ENCODE measurements around the gene PCDHGA7.
"Not testable (repeated sequence)": the region's sequence is repeated elsewhere in the genome, so short reads cannot be mapped to it uniquely, and the experiment has no call there.

The PCDHGA7 gene

DNA sequence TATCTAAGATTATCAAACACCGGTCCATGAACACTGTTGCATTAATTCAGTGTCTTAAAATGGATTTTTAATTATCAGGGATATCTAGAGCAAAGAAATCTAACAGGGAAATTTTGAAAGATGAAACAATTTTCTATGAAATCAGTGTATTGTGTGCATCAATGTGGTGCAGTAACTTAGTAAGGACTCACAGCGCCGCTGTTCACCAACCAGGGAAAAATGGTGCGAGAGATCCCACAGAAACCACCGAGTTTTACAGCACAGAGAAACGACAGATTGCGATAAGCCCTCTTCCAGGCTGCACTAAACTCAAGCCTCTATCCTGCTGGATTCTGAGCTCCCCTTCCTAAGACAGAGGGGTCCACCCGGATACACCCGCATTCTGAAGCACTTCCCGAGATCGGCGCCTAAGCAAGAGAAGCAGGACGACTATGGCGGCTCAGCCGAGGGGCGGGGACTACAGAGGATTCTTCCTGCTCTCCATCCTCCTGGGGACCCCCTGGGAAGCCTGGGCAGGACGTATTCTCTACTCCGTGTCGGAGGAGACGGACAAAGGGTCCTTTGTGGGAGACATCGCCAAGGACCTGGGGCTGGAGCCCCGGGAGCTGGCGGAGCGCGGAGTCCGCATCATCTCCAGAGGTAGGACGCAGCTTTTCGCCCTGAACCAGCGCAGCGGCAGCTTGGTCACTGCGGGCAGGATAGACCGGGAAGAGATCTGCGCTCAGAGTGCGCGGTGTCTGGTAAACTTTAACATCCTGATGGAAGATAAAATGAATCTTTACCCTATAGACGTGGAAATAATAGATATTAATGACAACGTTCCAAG is at the start of gene PCDHGA7:
Gene PCDHGA7, plus strand, starts transcription at position 274 of the 826 bp plus-strand sequence. Its CDS starts 158 bp downstream, at position 432.
- DNase-seq: no peak

- no peak for DNase-seq
Measured at GRCh38 chr5:141338538-141339306, 43.8 kb upstream of the PCDHGA7 start, which contains the start of gene PCDHGA2. Gene PCDHGA2, plus strand, starts transcription at chr5:141338760.

GRCh38 chr5:141340781-141341354 is 41.7 kb upstream of the PCDHGA7 start:
- not testable (repeated sequence) for DNase-seq

GRCh38 chr5:141342773-141343172 is 39.8 kb upstream of the PCDHGA7 start:
- DNase-seq: no peak

- no peak for DNase-seq
Measured at GRCh38 chr5:141343242-141343952, 39.1 kb upstream of the PCDHGA7 start, which contains the start of gene PCDHGA3. Gene PCDHGA3, plus strand, starts transcription at chr5:141343829. Its CDS starts 205 bp downstream, at chr5:141344034.

- DNase-seq: no peak
Measured at GRCh38 chr5:141343953-141344463, 38.5 kb upstream of the PCDHGA7 start.

GRCh38 chr5:141345327-141345726 is 37.2 kb upstream of the PCDHGA7 start:
- no peak for DNase-seq

DNA sequence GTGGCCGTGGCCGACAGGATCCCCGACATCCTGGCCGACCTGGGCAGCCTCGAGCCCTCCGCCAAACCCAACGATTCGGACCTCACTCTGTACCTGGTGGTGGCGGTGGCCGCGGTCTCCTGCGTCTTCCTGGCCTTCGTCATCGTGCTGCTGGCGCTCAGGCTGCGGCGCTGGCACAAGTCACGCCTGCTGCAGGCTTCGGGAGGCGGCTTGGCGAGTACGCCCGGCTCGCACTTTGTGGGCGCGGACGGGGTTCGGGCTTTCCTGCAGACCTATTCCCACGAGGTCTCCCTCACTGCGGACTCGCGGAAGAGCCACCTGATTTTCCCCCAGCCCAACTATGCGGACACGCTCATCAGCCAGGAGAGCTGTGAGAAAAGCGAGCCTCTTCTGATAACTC is 36.5 kb upstream of the PCDHGA7 start:
- not testable (repeated sequence) for DNase-seq

DNA sequence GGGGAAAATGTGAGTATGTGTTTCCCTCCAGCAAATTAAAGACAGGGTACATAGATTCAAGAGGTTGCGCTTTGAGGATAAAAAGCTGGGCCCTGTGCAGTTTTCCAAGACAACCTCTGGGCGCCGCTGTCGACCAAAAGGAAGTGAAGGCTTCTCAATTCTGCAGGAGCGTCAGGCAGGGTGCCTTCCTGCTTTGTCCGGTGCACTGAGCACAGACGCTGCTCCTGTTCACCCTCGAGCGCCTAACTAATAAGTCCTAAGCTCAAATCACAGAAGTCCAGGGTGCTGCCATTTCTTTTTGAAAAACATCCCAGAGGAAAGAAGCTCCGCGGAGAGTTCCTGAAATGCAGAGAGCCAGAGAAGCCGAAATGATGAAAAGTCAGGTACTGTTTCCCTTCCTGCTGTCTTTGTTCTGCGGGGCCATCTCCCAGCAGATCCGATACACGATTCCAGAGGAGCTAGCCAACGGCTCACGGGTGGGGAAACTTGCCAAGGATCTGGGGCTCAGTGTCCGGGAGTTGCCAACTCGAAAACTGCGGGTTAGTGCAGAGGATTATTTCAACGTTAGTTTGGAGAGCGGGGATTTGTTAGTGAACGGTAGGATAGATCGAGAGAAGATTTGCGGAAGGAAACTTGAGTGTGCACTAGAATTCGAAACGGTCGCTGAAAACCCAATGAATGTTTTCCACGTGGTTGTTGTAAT is 32.5 kb upstream of the PCDHGA7 start, which contains the start of gene PCDHGB1:
Gene PCDHGB1, plus strand, starts transcription at position 183 of the 703 bp plus-strand sequence. Its CDS starts 162 bp downstream, at position 345.
- no peak for DNase-seq

- DNase-seq: no peak
Measured at GRCh38 chr5:141351591-141351990, 31.0 kb upstream of the PCDHGA7 start.

DNA sequence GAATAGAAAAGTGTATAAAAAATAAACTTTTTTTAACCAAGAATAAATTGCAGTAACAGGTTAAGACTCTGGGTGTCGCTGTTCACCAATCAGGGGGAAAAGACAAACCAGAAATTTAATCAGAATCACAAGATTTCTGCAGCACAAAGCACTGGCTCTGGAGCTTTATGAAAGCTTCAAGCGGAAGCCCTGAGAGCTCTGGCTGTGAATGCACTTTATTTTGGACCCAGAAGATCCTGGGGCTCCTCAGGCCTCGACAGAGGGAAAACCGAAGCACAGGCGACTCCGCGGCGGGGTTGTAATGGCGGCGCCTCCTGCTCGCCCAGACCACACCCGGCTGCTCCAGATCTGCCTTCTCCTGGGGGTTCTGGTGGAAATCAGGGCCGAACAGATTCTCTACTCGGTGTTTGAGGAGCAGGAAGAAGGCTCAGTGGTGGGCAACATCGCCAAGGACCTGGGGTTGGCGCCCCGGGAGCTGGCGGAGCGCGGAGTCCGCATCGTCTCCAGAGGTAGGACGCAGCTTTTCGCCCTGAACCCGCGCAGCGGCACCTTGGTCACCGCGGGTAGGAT is 27.6 kb upstream of the PCDHGA7 start, which contains the start of gene PCDHGA4:
Gene PCDHGA4, plus strand, starts transcription at position 122 of the 570 bp plus-strand sequence. Its CDS starts 87 bp downstream, at position 209.
- DNase-seq: no peak

DNA sequence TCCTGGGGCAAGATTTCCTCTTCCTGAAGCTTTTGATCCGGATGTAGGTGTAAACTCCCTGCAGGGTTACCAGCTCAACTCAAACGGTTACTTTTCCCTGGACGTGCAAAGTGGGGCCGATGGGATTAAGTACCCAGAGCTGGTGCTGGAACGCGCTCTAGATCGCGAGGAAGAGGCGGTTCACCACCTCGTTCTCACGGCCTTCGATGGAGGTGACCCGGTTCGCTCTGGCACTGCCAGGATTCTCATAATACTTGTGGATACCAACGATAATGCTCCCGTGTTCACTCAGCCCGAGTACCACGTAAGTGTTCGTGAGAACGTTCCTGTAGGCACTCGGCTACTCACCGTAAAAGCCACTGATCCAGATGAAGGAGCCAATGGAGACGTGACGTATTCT is 26.9 kb upstream of the PCDHGA7 start:
- DNase-seq: no peak

DNA sequence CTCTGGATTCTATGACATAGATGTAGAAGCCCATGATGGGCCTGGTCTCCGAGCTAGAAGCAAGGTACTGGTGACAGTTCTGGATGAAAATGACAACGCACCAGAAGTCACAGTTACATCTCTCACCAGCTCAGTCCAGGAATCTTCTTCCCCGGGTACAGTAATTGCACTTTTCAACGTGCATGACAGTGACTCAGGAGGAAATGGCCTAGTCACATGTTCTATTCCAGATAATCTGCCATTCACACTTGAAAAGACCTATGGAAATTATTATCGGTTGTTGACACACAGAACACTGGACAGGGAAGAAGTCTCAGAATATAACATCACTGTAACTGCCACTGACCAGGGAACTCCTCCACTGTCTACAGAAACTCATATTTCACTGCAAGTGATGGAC is 26.4 kb upstream of the PCDHGA7 start:
- DNase-seq: no peak

DNA sequence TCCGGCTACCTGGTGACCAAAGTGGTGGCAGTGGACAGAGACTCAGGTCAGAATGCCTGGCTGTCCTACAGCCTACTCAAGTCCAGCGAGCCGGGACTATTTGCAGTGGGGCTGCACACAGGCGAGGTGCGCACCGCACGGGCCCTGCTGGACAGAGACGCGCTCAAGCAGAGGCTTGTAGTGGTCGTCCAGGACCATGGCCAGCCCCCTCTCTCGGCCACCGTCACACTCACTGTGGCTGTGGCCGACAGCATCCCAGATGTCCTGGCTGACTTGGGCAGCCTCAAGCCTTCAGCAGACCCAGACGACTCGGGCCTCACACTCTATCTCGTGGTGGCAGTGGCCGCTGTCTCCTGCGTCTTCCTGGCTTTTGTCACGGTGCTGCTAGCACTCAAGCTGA is 25.6 kb upstream of the PCDHGA7 start:
- no peak for DNase-seq

GRCh38 chr5:141359790-141360426 is 22.6 kb upstream of the PCDHGA7 start, which contains the start of gene PCDHGB2:
Gene PCDHGB2, plus strand, starts transcription at chr5:141359994. Its CDS starts 142 bp downstream, at chr5:141360136.
- DNase-seq: no peak

- no peak for DNase-seq
Measured at GRCh38 chr5:141360685-141361084, 21.9 kb upstream of the PCDHGA7 start.

DNA sequence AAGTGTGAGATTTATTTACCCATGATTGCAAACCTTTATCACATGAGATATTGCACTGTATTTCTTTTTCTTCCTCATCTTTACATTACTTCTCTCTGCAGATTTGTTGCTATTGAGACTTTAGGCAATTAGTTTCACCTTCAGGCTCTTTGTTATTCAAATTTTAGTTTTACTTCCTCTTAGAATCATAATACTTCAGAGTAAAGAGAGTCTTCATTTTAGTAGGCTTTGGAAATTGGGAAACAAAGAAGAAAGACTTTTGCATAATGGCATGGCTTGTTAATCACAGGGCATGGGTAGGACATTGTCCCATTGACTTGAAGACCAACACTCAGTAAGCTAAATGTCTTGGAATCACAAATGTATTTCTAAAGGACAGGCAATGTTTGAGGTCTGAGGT is 19.8 kb upstream of the PCDHGA7 start:
- no peak for DNase-seq

DNA sequence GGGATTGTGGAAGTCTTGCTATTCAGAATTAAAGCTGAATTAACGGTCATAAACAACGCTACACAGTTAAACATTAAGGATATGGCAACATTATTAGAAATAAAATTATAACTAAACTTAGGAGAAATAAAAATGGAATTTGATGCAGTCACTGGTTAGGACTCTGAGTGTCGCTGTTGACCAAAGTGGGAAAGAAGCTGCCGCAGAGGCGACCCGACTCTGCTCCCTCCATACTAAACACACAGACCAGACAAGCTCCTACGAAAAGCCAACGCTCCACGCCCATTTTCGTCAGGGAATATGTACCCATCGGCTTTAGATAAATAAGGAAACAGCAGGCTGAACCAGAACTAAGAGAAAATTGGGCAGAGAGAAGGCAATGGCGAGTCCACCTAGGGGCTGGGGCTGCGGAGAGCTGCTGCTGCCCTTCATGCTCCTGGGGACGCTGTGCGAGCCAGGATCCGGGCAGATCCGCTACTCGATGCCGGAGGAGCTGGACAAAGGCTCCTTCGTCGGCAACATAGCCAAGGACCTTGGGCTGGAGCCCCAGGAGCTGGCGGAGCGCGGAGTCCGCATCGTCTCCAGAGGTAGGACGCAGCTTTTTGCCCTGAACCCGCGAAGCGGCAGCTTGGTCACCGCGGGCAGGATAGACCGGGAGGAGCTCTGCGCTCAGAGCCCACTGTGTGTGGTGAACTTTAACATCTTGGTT is 18.4 kb upstream of the PCDHGA7 start, which contains the start of gene PCDHGA5:
Gene PCDHGA5, plus strand, starts transcription at position 211 of the 709 bp plus-strand sequence. Its CDS starts 169 bp downstream, at position 380.
- no peak for DNase-seq

DNA sequence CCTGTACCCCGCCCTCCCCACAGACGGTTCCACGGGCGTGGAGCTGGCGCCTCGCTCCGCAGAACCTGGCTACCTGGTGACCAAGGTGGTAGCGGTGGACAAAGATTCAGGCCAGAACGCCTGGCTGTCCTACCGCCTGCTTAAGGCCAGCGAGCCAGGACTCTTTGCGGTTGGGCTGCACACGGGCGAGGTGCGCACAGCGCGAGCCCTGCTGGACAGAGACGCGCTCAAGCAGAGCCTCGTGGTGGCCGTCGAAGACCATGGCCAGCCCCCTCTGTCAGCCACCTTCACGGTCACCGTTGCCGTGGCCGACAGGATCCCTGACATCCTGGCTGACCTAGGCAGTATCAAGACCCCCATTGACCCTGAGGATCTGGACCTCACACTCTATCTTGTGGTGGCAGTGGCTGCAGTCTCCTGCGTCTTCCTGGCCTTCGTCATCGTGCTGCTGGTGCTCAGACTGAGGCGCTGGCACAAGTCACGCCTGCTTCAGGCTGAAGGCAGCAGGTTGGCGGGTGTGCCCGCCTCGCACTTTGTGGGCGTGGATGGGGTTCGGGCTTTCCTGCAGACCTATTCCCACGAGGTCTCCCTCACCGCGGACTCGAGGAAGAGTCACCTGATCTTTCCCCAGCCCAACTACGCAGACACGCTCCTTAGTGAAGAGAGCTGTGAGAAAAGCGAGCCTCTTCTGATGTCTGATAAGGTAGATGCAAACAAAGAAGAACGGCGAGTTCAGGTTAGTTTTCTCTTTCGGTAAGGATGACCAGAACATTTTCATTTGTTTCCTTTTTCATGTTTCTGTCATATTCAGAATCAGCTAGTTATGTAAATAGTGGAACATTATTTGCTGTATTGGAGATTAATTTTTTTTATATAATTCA is 16.3 kb upstream of the PCDHGA7 start:
- no peak for DNase-seq
